Activated CD4-positive, CD25-positive, alpha-beta regulatory T cell treated with anti-CD3 and anti-CD28 coated beads, Interleukin-2, amount 50 U/mL, for 24 hours (primary cell): ENCODE data around the gene CD70.
"Not testable (repeated sequence)": the region's sequence is repeated elsewhere in the genome, so short reads cannot be mapped to it uniquely, and the experiment has no call there.

Experiments used
- ATAC-seq, 2 donors: fragments of 150-1000 bp; cut with Tn5 transposase; one replicate each; pipeline ENCODE4 v1.10.0; 2021; ENCODE audit warnings: mild to moderate bottlenecking in 1 of 2, moderate library complexity in 1 of 2

CD70 gene

DNA sequence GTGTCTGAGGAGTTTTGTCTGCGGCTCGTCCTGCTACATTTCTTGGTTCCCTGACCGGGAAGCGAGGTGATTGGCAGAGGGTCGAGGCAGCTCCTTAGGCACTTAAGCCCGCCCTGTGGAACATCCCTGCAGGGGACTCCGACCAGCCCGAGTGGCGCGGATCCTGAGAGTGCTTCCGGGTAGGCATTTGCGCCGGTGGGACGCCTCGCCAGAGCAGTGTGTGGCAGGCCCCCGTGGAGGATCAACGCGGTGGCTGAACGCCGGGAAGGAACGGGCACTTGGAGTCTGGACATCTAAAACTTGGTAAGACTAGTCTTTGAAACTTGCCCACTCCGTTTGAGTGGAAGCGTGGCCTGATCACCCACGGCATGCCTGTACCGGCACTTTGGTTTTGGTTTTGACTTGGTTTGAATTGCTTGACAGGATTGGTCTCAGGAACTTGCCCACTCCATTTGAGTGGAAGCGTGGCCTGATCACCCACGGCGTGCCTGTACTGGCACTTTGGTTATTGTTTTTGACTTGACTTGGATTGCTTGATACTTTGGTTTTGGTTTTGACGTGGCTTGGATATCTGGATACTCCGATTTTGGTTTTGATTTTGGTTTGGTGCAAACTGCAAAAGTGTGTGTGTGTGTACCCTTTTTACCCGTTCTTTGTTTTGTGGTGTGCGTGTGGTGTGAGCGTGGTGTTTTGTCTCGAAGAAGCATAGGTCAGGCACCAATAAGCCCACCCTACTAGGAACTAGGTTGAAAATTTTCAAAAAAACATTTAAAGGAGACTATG lies 6.7 kb upstream of the CD70 start:
- not testable (repeated sequence) for ATAC-seq

DNA sequence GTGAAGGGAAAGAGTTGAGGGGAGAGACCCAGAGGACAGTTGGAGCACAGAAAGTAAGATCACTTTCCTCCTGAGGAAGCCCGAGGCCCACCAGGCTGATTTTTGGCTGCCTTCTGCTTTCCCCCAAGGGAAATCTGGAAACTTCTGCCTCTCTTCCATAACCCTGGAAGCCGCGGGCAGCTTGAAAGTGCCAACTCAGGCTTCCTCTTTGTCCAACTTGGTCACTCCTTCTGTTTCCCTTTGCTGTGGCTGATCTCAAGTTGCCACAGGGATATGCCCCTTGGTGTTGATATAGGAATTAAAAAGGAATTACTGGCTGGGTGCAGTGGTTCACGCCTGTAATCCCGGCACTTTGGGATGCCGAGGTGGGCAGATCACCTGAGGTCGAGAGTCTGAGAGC lies 5.7 kb upstream of the CD70 start:
- ATAC-seq: no peak

DNA sequence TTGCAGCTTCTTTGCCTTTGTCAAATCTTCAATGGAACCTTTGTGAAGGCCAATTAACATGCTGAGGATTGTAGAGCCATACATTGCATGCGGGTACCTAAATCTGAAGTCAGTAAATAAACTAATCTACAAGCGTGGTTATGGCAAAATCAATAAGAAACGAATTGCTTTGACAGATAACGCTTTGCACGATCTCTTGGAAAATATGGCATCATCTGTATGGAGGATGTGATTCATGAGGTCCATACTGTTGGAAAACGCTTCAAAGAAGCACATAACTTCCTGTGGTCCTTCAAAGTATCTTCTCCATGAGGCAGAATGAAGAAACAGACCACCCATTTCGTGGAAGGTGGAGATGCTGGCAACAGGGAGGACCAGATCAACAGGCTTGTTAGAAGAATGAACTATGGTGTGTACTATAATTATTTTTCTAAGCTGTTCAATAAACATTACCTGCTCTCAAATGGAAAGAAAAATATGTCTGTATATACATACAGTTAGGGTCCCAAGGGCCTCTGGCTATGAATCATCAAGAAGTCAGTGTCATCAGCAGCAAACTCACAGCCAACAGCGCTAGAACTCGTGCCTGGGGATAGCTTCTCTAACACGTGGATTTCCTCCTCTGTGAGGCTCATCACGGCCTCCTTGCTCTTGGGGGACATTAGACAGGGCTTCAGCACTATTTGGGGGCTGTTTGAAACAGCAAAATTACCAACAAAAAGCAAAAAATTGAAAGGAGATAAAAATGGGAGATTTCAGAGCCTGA lies 2.9 kb upstream of the CD70 start:
- peak in 1 of 2 donors; percentile 46 for ATAC-seq

DNA sequence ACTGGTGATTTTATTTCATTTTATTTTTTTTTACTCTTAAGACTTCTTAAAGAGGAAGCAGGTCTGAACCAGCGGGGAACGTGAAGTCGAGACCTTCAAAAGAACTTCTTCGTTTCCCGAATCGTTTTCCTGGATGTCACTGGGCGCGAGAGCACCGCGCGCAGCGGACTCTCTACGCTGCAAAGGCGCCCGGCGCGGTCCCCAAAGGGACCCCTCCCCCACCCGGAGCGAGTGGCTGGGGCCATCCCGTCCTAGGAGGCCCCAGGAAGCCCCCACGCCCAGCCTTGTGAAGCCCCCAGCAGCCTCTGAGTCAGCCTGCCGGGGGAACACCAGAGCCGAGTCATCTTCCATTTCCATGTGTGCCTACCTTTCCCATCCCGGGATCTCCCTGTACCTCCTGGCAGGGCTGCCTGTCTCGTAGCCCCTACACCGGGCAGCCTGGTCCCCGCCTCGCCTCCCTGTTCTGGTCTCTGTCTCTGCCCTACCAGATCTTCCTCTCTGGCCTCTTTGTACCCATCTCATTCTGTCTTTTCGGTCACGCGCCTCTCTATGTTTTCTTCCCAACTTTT lies 608 bp downstream of the CD70 start:
- peak; percentile 7 to 33 for ATAC-seq

DNA sequence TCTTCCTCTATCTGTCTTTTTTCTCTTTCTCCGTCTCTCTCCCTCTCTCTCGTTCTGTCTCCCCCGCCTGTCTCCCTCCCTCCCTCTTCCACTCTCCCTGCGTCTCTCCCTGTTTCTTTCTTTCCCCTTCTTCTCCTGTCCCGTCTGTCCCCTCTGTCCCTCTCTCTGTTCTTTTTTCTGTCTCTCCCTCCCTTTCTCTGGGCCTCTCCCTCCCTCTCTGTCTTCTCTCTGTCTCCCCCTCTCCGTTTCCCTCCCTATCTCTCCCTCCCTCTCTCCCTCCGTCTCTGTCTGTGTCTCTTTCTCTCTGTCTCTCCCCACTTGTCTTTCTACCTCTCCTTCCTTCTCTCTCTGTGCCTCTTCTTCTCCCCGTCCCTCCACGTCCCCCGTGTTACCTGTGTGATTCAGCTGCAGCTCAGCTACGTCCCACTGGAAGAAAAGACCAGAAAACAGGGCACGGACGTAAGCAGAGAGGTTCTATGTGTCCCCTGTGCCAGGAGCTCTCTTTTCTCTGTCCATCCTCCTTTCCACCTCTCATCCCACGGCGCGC lies 1.2 kb downstream of the CD70 start:
- no peak for ATAC-seq

DNA sequence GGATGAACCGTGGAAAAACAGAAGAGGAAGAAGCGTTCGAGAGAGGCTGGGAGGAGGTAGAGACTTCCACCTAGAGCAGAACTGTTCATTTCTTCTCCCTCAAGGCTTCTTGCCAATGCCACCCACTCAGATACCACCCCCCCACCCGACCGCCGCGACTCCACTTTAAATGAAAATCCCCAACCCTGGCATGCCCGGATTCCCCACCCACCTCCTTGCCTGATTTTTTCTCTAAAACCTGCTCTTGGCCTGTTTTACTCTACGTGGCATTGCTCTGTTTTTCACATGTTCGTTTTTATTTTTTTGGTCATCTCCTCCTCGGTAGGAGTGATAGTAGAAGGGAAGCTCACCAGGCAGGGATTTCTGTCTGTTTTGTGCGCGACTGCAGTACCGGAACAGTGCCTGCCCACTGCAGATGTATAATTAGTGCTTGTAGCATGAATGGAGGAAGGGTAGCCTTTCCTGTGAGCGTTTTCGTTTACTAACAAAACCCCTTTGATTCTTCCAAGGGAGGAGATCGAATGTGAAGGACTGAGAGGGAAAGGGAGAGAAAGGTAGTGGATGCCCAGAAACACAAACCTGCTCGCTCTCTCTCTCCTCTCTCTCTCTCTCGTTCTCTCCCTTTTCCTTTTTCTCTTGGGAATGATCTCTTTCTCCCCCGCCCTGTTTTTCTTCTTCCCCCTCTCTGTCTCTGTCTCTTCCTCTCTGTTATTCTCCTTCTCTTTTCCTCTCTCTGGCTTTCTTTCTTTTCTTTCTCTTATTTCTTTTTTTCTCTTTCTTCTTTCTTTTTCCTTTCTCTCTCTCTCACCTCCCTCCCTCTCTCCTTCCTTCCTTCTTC lies 2.2 kb downstream of the CD70 start:
- ATAC-seq: no peak

DNA sequence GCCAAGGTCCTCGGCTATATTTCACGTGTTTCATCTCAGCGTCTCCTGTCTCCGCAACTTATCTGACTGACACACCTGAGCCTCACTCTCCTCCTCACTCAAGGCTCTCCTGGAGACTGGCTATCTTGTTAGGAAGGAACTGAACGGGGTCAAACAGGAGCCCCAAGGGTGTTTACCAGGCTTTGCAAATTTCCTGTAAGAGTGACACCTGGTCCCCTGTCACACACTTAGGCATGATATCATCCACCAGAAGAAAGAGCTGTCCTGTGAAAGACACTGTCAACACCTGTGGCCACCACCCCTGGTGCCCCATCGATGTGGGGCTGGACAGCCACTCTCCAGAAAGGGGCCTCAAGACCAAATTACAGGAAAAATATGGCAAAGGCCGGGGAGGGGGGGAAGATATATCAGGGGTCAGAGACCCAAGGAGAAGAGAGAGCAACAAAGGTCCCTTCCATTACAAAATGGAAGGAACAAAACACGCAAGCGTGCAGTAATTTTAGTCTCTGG lies 2.9 kb downstream of the CD70 start:
- ATAC-seq: no peak

DNA sequence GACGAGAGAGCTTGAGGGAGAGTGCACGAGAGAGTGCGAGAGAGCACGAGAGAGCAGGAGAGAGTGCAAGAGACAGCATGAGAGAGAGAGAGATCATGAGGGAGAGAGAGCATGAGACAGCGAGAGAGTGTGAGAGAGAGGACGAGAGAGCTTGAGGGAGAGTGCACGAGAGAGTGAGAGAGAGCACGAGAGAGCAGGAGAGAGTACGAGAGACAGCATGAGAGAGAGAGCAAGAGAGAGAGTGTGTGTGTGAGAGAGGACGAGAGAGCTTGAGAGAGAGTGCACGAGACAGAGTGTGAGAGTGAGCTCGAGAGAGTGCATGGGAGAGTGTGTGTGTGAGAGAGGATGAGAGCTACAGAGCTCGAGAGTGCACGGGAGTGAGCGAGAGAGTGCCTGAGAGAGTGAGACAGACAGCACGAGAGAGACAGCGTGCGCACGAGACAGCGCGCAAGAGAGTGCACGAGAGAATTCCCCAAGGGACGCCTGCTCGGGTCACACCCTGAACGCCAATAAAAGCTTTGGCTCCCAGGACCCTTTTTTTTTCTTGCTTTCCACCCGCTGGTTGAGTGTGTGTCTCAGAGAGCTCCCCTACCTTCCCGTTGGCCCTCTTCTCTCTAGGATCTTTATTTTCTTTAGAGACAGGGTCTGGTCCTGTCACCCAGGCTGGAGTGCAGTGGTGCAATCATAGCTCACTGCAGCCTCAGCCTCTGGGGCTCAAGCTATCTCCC lies 3.7 kb downstream of the CD70 start:
- peak; percentile 23 to 24 for ATAC-seq

DNA sequence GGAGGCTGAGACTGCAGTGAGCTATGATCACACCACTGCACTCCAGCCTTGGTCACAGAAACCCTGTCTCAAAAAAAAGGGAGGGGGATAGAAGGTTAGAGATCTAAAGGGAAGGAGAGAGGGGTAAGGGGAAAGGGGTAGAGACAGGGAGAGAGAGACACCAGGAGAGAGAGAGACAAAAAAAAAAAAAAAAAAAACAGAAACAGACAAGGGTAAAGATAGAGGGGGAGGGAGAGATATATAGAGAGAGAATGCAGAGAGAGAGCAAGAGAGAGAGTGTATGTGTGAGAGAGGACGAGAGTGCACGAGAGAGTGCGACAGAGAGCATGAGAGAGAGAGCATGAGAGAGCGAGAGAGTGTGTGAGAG lies 4.2 kb downstream of the CD70 start:
- ATAC-seq: no peak

DNA sequence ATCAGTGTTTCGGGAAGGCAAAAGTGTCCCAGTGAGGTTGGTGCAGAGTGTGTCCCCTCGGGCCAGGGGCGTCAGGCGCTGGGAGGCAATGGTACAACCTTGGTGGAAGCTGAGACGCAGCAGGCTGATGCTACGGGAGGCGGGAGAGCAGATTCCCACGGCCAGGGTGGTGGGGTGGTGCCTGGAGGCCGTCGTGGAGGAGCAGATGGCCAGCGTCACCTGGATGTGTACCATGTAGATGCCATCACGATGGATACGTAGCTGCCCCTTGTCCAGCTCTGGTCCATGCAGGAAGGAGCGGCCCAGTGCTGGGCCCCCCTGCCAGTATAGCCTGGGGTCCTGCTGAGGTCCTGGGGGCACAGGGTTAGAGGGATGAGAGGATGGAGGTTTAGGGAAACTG lies 4.9 kb downstream of the CD70 start:
- ATAC-seq: no peak

DNA sequence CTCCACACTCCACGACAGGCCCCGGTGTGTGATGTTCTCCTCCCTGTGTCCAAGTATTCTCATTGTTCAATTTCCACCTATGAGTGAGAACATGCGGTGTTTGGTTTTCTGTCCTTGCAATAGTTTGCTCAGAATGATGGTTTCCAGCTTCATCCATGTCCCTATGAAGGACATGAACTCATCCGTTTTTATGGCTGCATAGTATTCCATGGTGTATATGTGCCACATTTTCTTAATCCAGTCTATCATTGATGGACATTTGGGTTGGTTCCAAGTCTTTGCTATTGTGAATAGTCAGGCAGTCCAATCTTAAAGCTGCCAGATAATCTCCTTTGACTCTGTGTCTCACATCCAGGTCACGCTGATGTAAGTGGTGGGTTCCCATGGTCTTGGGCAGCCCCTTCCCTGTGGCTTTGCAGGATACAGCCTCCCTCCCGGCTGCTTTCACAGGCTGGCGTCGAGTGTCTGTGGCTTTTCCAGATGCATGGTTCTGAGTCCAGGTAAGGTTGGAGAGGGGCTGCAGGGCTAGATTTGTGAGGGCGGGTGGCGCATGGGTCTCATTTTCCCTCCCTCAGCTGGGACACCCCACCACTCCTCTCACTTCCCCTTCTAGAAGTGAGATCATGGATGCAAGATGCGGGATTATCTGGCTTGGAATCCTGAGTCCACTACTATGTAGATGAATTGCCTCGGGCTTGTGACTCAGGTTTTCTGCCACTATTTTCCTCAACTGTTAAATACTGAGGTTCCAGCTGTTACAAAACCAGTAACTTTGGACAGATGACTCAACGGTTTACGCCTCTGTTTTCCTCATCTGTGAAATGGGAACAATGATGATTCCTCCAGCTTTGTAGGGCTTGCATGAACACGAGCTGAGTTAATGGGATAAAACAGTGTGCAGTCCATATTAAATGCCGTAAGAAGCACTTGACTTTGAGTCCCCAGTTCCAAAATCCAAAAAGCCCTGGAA lies 8.2 kb downstream of the CD70 start:
- not testable (repeated sequence) for ATAC-seq

DNA sequence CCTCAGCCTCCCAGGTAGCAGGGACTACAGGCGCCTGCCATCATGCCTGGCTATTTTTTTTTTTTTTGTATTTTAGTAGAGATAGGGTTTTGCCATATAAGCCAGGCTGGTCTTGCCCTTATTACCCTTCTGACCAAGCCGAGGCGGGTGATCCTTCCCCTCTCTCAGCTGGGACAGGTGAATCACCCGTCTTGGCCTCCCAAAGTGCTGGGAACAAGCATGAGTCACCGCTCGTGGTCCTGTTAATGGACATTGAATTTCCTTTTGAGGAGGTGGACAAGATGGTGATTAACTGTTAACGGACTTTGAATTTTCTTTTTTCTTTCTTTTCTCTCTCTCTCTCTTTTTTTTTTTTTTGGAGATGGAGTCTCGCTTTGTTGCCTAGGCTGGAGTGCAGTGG lies 10.6 kb downstream of the CD70 start:
- no peak for ATAC-seq

DNA sequence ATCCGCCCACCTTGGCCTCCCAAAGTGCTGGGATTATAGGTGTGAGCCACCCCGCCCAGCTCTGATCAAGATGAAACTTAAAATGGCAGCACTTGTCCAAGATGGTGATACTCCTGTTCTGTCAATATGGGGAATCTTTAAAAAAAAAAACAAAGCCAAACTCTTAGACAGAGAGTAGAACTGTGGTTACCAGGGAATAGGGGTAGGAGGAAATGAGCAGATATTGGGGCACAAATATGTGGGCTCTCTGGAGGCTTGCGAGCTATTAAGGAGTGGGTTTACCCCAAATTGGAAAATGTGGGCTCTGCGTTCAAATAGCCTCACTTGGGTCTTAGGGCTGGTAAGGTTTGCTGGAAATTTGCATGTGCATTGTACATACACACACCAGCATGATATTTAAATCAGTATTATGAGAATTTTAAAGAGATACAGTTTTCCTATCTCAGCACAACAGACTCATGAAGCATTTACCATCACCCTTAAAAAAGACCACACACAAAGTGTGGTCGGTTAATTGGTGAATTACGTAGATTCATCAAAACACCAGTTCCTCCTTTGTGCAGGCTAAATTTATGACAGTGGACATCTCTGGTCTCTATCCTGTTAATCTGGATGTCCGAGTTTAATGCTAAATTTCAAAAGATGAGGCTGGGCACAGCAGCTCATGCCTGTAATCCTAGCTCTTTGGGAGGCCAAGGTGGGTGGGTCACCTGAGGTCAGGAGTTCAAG lies 11.3 kb downstream of the CD70 start:
- no peak for ATAC-seq

DNA sequence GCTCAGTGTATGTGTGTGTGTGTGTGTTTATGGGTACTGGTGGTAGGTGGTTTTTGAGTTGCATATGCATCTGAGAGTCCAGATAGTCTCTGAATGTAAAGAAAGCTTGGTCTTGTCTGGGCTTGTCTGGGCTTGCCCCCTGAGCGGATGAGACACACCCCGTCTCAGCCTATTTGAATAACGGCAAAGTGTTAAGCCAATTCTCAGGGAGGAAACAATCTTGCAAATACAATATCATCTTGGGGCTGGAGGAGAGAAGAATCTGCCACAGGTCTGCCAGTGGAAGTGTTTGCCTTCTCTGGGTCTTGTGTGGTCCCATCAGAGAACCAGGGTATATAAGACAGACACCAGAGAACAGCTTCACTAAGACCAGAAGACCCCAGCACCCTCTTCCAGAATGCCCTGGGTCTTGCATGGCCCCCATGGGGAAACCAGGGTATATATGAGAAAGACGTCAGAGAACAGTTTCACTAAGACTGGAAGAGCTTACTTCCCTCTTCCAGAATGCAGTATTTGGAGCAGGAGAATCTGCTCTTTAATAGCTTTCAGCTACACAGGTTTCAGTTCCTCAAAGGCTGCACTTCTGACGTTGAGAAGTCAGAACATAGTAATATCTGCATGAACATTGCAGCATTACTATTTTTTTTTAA lies 13.3 kb downstream of the CD70 start:
- peak; percentile 35 to 51 for ATAC-seq

DNA sequence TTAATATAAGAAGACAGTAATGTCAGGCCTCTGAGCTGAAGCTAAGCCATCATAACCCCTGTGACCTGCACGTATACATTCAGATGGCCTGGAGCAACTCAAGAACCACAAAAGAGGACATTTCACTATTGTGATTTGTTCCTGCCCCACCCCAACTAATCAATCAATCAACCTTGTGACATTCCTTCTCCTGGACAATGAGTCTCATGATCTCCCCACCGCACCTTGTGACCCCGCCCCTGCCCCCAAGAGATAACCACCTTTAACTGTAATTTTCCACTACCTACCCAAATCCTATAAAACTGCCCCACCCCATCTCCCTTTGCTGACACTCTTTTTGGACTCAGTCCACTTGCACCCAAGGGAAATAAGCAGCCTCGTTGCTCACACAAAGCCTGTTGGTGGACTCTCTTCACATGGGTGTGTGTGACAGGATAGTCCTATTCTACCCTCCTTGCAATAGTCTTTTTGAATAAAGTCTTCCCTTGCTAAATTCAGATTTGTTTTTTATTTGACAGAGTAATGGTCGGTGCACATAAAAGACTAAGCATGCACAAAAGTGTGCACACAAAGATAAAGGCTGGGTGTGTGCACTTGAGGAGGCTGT lies 14.0 kb downstream of the CD70 start:
- ATAC-seq: no peak

DNA sequence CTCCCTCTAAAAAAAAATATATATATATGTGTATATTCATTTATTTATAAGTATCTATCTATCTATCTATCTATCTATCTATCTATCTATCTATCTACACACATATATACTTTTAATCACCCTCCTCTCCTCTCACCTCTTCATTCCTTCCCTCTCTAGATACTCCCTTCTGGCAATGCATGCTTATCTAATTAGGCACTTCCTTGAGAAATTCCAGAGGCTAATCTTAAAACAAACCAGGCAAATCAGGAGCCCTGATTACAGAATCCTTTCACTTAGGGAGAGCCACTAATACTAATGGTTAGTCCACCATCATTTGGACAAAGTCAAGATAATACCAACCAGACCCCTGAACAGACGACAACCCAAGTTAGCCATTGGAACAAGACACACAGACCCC lies 17.6 kb downstream of the CD70 start:
- ATAC-seq: no peak

DNA sequence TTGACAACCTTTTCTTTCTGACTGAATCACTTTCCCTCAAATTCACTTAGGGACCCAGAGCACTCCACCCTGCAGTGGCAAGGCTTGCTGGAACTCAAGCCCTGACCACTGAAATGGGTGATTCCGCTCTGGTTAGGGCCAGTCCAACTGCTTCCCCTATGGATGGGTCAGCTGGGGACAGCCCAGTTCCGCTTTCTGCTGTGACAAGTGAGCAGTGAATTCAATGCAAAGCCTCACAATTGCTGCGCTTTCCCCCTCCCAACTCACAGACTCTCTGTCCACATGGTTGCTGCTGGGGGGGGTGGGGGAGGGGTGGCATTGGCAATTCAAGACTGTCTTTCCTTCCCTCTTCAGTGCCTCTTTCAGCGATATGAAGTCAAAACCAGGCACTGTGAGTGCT lies 18.7 kb downstream of the CD70 start:
- ATAC-seq: no peak

DNA sequence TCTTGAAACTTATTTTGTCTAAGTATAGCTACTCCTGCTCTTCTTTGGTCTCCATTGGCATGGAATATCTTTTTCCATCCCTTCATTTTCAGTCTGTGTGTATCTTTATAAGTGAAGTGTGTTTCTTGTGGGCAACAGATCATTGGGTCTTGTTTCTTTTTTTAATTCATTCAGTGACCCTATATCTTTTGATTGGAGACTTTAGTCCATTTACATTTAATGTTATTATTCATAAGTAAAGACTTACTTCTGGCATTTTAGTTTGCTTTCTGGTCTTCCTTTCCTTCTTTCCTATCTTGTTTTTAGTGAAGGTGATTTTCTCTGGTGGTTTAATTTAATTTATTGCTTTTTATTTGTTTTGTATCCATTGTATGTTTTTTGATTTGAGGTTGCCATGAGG lies 19.8 kb downstream of the CD70 start:
- ATAC-seq: no peak

DNA sequence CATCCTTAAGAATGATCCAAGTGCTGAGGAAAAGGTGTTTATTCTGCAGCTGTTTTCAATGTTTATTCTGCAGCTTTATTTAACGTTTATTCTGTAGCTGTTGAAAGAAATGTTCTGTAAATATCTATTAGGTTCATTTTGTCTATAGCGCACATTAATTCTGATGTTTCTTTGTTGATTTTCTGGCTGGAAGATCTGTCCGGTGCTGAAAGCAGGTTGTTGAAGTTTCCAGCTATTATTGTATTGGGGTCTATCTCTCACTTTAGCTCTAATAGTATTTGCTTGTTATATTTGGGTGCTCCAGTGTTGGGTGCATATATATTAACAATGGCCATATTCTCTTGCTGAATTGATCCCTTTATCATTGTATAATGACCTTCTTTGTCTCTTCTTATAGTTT lies 20.2 kb downstream of the CD70 start:
- no peak for ATAC-seq
